ENCODE data around the gene FPGT. TPM values are rescaled to one million over a fixed set of nuclear protein-coding genes. Genes with fewer than 3 reads are reported as not detected.

FPGT gene
- polyA plus RNA-seq, 2 of the 4 experiments (the other 2 are of a cell fraction), result 9.6 to 19.9 TPM

GRCh38 chr1:74180490-74180889 lies 17.6 kb upstream of the FPGT start:
- Histone ChIP-seq H3K4me3 (no peak overlapping the region), H3K9me3 (no peaks in the 10 kb centered on the region), H3K27ac (no peak overlapping the region), H3K4me2 (no peak overlapping the region), H3K4me1 (no peaks in the 10 kb centered on the region)
- no peak for FAIRE-seq
- ChIA-PET CTCF (no interaction called here), POLR2A (no interaction called here)
- no peak for ATAC-seq
- no peak for TF ChIP-seq CHD2 (IDR thresholded peaks at IDR 0.05; ENCODE audit: low read length, partially characterized antibody)
- TF ChIP-seq RARB (CRISPR knock-in tag; IDR thresholded peaks at IDR 0.05), result no peak
- TF ChIP-seq FOSL2 (IDR thresholded peaks at IDR 0.05), result no peak
- TF ChIP-seq FOSL2 (CRISPR knock-in tag; IDR thresholded peaks at IDR 0.05), result 0 out of 2 replicates have a peak, but pooled peaks have one; percentile 3
- no peak for TF ChIP-seq MAX (IDR thresholded peaks at IDR 0.05)
- TF ChIP-seq POLR2A (IDR thresholded peaks at IDR 0.05; ENCODE audit: low read length), result no peak
- TF ChIP-seq ZC3H11A (IDR thresholded peaks at IDR 0.05), result no peak
- no peak for DNase-seq (ENCODE audit: low read depth in 1 of 2, low spot score in 1 of 2)

- 42% methylated on average over 2 of the region's 2 CpGs for WGBS (ENCODE audit: missing lambda C conversion rate)
These were observed 4.1 kb upstream of the FPGT start for GRCh38 chr1:74193908-74194307.

GRCh38 chr1:74195339-74195738 lies 2.7 kb upstream of the FPGT start:
- CTCF ChIA-PET, result no interaction called here

More at GRCh38 chr1:74193908-74194307, 4.1 kb upstream of the FPGT start:
- ATAC-seq, result no peak
- H3K27ac ChIP-seq, result no peak overlapping the region
- ChIA-PET POLR2A (no interaction called here), CTCF (no interaction called here)
- peaks cover 6% of the 10 kb centered on the region; the same call in 1 of the 3 replicates for H3K4me1 ChIP-seq
- H3K4me2 ChIP-seq, result no peak overlapping the region
- TF ChIP-seq NPAS2 (CRISPR knock-in tag; IDR thresholded peaks at IDR 0.05; ENCODE audit: borderline replicate concordance), result no peak
- TF ChIP-seq RFX5 (IDR thresholded peaks at IDR 0.05), result no peak
- no peak for TF ChIP-seq EP300 (IDR thresholded peaks at IDR 0.05)
- no peak for TF ChIP-seq MAZ (IDR thresholded peaks at IDR 0.05; ENCODE audit: borderline replicate concordance, low read depth, low read length)
- TF ChIP-seq CHD2 (IDR thresholded peaks at IDR 0.05; ENCODE audit: low read length, partially characterized antibody), result no peak
- TF ChIP-seq ZSCAN20 (CRISPR knock-in tag; IDR thresholded peaks at IDR 0.05), result no peak
- H3K9me3 ChIP-seq, result no peaks in the 10 kb centered on the region
- FAIRE-seq, result no peak
- no peak for DNase-seq (ENCODE audit: low read depth in 1 of 2, low spot score in 1 of 2)
- H3K4me3 ChIP-seq, result no peak overlapping the region

More at GRCh38 chr1:74195339-74195738, 2.7 kb upstream of the FPGT start:
- Histone ChIP-seq H3K4me1 (peaks cover 6% of the 10 kb centered on the region; the same call in 1 of the 3 replicates), H3K27ac (no peak overlapping the region), H3K4me2 (no peak overlapping the region), H3K4me3 (no peak overlapping the region), H3K9me3 (no peaks in the 10 kb centered on the region)
- POLR2A ChIA-PET, result no interaction called here
- DNase-seq (ENCODE audit: low read depth in 1 of 2, low spot score in 1 of 2) (no peak), ATAC-seq (no peak), FAIRE-seq (no peak)
- TF ChIP-seq ESRRA (IDR thresholded peaks at IDR 0.05; ENCODE audit: borderline replicate concordance, low read length), result no peak
- no peak for TF ChIP-seq FOSL2 (IDR thresholded peaks at IDR 0.05)
- no peak for TF ChIP-seq FOSL2 (CRISPR knock-in tag; IDR thresholded peaks at IDR 0.05)
- TF ChIP-seq FOSB (CRISPR knock-in tag; IDR thresholded peaks at IDR 0.05), result no peak
- no peak for TF ChIP-seq POLR2A (IDR thresholded peaks at IDR 0.05; ENCODE audit: low read length)
- no peak for TF ChIP-seq RFX5 (IDR thresholded peaks at IDR 0.05)
- no peak for TF ChIP-seq RCOR1 (IDR thresholded peaks at IDR 0.05; ENCODE audit: low read depth, low read length)
- no peak for TF ChIP-seq TFCP2L1 (CRISPR knock-in tag; IDR thresholded peaks at IDR 0.05)
- TF ChIP-seq MAZ (IDR thresholded peaks at IDR 0.05; ENCODE audit: borderline replicate concordance, low read depth, low read length), result no peak
- TF ChIP-seq SREBF2 (IDR thresholded peaks at IDR 0.05), result no peak
- no peak for TF ChIP-seq CBX8 (IDR thresholded peaks at IDR 0.05)
- no peak for TF ChIP-seq CTCF (IDR thresholded peaks at IDR 0.05)
- no peak for TF ChIP-seq ZFP36 (IDR thresholded peaks at IDR 0.05; ENCODE audit: borderline replicate concordance, partially characterized antibody)
- TF ChIP-seq PHF8 (IDR thresholded peaks at IDR 0.05; ENCODE audit: borderline replicate concordance, low read depth), result no peak
- no peak for TF ChIP-seq HMGXB4 (CRISPR knock-in tag; IDR thresholded peaks at IDR 0.05; ENCODE audit: borderline replicate concordance)
- TF ChIP-seq CHD4 (IDR thresholded peaks at IDR 0.05; ENCODE audit: borderline replicate concordance), result no peak
- TF ChIP-seq ZSCAN20 (CRISPR knock-in tag; IDR thresholded peaks at IDR 0.05), result no peak
- TF ChIP-seq NFE2L2 (conservative IDR thresholded peaks at IDR 0.05; ENCODE audit: low read length), result no peak
- TF ChIP-seq HOXA7 (CRISPR knock-in tag; IDR thresholded peaks at IDR 0.05), result no peak
- TF ChIP-seq POLR2AphosphoS2 (conservative IDR thresholded peaks at IDR 0.05; ENCODE audit: low read length), result no peak
